ENCODE data around the gene RTEL1.
"Not testable (repeated sequence)": the region's sequence is repeated elsewhere in the genome, so short reads cannot be mapped to it uniquely, and the experiment has no call there.

The RTEL1 gene

DNA sequence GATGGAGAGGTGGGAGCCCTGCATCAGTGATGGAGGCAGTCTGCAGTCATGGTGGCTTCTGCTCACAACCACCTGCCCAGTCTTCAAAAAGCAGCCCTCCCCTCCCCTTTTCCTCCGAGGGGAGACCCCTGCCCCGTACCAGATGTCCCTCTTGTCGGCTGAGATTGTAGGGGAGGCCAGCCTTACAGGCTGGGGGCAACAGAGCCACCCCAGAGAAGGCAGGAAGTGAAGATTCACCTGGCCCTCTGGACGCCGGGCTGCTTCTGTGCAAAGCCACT lies 42.9 kb downstream of the RTEL1 start:
- FAIRE-seq = no peak

DNA sequence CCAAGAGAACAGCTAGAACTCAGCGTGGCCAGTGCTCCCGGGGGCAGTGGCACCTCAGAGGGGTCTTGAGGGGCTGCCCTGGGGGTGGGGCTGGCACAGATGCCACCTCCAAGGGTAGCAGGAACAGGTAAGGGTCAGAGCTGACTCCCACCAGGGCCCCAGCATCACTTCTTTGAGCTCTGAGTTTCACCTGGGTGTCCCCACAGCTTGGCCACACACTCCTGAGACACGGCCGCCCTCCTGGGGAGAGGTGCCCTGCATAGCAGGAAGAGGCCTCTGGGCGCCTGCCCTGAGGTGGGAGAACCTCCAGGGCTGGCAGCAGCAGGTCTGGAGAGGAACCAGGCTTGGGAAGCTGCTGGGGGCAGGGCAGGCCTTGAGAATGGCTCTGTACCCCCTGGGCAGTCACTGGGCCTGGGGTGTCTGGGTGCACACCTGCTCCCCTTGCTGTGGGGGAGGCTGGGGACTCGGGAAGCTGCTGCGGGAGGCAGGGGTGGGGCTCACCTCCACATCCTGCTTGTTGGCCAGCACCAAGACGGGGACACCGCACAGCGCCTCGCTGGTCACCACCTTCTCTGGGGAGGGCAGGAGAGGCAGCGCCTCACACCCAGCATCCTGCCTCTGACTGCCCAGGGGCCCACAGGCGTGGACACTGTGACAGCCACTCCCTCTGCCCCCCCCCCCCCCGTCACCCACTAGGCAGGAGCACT lies 43.4 kb downstream of the RTEL1 start:
- no peak for FAIRE-seq

DNA sequence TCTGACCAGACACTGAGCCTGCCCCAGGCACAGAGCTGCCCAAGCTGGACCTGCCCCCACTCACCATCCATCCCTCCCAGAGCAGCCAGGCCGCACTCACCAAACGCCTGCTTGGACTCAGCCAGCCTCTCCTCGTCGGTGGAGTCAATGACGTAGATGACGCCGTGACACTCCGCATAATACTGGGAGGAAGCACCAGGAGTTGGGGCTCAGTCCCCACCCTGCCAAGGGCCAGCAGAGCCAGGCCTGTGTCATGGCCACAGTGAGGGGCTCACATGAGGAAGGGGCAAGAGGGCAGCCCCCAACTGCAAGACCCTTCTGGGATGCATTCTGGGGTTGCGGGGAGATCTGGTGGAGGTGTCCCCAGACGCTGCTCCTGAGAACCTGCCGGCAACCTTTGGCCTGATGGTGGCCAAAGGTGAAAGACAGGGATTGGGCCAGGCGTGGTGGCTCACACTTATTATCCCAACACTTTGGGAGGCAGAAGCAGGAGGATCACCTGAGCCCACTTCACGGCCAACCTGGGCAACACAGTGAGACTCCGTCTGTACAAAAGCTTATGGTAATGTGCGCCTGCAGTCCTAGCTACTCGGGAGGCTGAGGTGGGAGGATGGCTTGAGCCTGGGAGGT lies 44.0 kb downstream of the RTEL1 start:
- FAIRE-seq = no peak

DNA sequence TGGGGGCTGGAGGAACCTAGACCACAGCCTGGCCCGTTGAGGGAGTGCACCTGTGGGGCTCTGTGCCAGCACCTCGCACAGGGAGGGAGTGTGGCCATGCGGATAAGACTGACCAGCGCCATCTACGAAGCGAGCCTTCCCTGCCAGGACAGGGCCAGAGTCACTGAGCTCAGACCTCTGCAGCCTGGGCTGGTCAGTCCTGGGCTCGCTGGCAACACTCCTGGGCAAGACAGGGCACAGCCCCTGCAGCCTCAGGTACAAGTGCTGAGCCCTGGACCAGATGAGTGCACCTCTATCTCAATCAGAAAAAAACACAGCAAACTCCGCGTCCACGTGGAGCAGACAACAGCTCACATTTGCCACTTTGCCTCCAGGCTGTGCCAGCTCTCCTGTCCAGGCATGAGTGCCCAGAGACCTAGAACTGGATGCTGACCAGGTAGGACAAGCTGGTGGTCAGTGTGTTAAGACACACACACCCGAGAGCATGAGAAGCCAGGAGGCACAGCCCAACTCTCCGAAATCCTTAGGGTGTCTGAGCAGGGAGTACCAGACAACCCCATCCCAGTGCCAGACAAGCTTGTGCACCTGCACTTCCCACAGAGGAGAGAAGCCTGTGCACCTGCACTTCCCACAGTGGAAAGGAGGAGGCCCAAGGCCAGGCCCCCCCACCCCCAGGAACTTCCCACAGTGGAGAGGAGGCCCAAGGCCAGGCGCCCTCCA lies 44.8 kb downstream of the RTEL1 start:
- FAIRE-seq = no peak

DNA sequence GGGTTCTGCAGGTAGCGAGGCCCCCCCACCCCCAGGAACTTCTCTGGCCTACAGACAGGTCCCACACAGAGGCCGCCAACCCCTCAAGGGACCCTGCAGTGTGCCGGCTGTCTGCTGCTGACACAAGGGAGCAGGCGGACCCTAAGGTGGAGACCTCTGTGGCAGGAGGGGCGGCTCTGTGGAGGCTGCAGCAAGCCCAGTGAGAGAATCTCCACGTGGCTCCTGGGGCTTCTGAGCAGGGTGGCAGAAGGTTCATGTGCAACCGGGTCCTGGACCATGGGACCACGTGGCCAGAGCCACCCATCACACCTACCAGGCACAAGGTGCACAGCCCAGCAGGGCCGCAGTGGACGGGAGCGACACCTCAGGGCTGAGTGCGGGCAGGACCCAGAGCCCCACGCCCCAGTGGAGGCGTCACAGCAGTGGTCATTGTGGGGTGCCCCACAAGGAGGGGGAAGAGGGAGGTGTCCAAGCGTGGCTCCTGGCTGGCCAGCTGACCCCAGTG lies 45.4 kb downstream of the RTEL1 start:
- no peak for FAIRE-seq

DNA sequence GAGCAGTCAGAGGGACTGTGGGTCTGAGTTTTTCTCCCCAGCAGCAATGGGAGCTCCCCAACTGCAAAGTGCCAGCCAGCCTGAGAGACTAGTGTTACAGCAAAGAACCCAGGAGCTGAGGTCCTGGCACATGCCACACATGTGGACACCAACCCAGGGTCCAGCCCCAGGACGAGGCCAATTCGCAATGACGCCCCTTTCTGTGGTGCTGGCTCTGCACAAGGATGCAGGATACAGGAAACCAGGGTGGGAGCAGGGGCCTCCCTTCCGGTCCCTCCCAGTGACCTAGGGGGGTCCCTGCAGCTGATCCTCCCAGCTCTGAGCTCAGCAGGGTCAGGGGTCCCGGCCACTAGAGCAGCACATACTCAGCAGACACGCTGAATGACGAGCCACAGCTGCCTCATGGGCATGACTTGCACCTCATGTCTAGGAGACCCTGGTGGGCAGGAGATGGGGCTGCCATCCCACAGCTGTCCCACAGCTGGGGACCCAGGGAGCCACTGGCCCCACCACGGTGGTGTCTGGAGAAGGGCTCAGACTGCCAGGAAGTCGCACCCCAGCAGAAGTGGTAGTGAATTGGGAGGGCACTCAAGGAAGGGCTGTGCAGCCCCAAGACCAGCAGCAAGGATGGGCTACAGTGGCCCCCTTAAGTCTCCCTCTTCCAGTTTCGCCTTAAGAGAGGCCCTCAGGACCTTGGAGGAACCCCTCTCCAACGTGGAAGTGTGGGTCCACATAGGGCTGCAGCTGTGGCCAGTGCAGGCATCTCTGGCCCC lies 46.0 kb downstream of the RTEL1 start:
- no peak for FAIRE-seq

DNA sequence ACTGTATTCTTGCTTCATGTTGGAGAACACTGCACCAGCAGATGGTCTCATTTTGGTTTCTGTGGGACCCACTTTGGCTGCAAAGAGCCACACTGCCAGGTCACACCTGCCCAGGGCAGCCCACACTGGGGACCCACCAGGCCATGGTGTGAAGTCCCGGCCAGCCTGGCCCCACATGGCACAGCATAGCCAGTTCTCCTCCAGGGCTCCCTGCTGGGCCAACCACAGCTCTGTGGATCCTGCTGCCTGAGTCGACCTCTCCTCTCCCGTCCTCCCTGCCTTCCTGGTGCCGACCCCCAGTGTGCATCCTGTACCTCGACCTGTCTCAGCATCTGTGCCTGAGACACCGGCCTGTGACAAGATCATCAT lies 46.6 kb downstream of the RTEL1 start:
- no peak for FAIRE-seq

DNA sequence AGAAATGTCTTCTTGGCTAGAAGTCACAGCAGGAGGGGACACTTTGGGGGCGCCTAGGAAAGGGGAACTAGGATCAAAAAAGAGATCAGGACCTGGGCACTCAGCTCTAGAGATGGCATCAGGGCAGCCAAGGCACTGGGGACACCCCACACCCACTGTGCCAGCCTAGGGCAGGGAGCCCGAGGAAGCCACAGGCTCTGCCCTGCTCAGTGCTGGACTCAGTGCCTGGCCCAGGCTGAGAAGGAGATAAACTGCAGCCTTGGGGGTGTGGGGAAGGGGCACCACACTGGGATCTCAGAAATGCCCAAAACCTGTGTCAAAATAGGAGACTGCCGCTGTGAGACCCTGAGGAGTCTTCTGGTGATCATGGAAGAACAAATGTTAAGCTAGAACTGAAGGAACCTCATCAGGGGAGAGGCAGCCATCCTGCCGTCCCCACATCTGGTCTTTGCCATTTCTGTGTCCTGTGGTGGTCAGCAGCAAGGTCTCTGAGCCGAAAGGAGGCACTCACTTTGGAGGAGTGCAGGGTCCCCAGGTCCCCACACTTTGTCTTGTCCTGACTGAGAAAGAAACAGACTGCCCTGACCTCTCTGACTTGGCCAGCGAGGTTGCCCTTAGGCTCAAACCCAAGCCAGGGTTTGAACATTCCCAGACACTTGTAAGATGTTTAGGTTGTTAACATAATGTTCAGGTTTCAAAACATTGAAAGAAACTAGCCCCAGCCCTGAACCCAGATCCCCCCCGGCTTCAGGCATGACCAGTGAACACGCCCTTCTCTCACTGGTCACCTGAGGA lies 47.3 kb downstream of the RTEL1 start:
- no peak for FAIRE-seq

DNA sequence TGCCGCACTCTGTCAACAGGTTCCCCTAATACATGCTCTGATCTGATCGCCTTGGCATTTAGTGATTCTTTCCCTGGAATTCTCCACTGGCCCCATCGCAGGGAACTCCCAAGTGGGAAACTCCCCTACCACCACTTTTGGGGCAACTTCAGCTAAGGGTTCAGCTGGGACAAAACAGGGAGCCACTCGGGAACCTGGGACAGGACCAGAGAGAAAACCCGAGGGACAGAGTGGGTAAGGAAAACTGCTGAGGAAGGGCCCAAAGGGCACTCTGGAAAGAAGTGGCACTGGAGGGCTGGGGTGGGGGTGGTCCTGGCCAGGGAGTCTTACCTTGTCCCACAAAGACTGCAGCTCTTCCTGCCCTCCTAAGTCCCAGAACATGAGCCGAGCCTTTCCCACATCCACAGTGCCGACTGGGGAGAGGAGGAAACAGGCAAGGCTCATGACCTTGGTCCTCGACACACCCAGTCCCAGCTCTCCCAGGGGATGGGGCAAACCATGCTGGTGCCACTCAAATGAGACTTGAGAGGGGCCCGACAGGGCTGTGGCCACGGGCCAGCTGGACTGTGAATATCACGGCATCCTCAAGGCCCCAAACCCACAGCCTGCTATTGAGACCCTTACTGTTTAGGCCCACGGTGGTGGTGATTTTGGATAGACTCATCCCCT lies 48.0 kb downstream of the RTEL1 start:
- no peak for FAIRE-seq

DNA sequence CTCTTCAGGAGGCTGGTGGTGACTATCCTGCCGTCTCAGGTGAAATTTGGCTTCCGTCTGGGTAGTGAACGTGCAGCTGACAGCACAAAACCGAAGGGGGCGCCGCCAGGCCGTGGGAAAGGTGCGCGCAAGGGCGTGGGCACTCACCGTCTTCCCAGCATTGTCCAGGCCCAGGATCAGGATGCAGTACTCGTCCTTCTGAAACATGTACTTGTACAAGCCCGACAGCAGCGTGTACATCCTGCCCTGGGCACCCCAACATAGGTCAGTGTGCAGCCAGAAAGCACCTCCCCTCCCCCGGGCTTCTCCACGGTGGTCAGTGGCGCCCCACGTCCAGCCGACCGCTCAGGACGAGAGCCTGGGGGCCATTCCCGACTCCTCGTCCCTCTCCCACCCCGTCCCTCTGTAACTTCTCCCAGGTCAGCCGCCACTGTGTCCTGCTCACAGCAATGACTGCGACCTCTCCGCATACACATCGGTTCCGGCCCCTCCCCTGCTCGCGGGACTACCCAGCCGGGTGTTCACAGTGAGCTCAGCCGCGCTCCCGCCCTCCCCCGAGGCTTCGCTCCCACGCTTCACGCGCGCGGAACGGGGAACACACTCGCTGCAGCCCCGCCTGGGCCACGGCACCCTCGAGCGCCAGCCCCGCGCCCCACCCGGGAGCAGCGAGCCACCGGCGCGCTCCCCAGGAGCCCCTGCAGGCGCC lies 48.9 kb downstream of the RTEL1 start:
- no peak for FAIRE-seq

DNA sequence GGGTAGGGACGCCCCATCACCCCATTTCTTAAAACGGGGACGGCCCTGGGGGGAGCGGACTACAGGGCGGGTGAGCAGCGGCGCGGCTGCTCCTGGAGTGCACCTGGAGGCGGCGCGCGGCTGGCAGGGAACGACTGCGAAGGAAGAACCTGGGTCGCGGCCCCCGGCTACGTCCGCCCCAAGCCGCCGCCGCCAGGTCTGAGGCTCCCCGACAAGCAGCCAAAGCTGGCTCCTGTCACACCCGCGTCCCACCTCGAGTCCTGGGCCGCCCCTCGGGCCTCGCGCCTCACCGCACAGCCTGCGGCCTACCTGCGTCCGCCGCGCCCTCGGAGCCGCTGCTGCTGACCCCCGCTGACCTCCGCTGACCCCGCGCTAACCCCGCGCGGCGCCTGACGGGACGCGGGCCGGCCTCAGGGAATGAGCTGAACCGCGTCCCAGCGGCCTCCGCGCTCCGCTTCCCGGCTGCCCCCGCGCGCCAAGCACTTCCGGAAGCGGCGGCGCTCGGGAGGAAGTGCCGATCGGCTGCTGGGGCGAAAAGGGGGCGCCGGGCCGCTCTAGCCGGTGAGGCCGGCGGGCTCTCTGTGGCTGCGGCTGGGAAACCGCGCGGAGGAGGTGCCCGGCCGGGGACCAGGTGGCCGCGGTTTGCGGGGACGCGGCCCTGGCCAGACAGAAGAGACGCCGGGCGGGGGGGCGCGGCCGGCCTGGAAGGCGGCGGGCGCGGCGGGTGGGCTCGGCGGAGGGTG lies 49.6 kb downstream of the RTEL1 start, which contains the start of the genes ARFRP1 and ZGPAT:
Gene ARFRP1, minus strand, starts transcription at position 419 of the 743 bp plus-strand sequence. CDS start 885 bp downstream, outside the sequence.
Gene ZGPAT, plus strand, starts transcription at position 482 of the 743 bp plus-strand sequence. CDS start 542 bp downstream, outside the sequence.
- no peak for FAIRE-seq

DNA sequence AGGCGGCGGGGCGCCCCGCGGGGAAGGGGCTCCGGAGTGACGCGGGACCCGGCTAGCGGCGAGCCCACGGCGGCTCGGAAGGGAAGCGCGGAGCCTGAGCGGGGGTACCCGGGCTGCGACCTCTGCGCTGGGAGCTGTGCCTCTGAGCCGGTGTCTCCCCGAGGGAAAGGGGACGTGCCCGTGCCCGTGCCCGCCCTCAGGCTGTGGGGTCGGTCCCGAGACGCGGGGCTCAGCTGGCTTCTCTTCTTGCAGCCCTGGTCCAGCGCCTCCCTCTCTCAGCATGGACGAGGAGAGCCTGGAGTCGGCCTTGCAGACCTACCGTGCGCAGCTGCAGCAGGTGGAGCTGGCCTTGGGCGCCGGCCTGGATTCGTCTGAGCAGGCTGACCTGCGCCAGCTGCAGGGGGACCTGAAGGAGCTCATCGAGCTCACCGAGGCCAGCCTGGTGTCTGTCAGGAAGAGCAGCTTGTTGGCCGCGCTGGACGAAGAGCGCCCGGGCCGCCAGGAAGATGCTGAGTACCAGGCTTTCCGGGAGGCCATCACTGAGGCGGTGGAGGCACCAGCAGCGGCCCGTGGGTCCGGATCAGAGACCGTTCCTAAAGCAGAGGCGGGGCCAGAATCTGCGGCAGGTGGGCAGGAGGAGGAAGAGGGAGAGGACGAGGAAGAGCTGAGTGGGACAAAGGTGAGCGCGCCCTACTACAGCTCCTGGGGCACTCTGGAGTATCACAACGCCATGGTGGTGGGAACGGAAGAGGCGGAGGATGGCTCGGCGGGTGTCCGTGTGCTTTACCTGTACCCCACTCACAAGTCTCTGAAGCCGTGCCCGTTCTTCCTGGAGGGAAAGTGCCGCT lies 50.4 kb downstream of the RTEL1 start:
- no peak for FAIRE-seq

DNA sequence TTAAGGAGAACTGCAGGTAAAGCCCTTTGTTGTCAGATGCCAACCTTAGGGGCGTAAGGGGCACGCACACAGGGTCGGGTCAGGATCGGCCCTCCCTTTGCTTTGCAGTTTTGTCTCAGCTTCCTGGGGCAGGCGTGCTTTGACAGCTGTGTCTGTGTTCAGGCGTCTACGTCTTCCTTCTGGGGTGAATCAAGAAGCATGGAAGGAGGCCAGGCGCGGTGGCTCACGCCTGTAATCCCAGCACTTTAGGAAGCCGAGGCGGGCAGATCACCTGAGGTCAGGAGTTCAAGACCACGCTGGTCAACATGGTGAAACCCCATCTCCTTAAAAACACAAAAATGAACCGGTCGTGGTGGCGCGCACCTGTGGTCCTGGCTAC lies 51.0 kb downstream of the RTEL1 start:
- FAIRE-seq = no peak

DNA sequence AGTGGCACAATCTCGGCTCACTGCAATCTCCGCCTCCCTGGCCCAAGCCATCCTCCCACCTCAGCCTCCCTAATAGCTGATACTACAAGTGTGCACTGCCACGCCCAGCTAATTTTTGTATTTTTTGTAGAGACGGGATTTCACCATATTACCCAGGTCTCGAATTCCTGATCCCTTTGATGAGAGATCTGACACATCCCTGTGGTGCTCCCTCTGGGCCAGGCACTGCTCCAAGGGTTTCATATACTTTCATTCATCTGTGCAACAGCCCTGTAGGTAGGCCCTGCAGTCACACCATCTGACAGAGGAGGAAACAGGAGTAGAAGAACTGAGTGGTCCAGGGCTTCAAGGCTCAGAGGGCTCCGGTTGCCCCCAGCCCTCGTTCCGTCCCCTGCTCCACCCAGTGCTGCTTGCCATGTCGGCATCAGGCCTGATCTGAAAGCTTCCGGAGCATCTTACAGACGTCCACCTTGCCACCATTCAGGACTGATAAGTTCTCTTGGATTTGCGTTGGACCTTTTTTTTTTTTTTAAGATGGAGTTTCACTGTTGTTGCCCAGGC lies 53.1 kb downstream of the RTEL1 start:
- FAIRE-seq = no peak

DNA sequence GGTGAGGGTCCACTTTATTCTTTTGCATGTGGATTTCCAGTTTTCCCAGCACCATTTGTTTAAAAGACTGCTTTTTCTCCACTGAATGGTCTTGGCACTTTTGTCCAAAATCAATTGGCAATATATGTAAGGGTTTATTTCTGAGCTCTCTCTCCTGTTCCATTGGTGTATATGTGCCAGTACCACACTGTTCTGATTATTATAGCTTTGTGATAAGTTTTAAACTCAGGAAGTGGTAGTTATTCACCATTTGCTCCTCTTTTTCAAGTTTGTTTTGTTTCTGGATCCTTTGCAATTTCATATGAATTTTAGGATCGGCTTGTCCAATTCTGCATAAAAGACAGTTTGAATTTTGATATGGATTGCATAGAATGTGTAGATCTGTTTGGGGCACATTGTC lies 54.1 kb downstream of the RTEL1 start:
- FAIRE-seq = no peak

DNA sequence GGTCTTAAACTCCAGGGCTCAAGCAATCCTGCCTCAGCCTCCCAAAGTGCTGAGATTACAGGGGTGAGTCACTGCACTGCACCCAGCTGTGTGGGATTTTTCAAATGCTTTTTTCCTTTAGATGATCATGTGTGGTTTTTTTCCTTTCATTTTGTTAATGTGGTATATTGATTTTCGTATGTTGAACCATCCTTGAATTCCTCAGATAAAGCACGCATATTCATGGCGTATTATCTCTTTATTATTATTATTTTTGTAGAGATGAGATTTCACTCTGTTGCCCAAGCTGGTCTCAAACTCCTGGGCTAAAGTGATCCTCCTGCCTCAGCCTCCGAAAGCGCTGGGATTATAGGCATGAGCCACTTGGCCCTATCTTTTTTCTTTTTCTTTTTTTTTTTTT lies 56.7 kb downstream of the RTEL1 start:
- no peak for FAIRE-seq

DNA sequence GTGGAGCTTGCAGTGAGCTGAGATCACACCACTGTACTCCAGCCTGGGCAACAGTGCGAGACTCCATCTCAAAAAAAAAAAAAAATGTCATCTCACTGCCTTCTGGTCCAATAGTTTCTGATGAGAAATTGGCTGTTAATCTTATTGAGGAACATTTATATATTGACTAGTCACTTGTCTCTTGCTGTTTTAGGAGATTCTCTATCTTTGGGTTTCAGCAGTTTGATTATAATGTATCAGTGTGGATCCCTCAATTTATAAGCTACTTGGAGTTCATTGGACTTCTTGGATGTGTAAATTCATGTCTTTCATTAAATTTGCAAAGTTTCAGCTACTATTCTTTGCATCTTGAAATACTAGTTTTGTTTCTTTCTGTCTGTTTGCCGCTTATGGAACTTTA lies 60.9 kb downstream of the RTEL1 start:
- FAIRE-seq = no peak

DNA sequence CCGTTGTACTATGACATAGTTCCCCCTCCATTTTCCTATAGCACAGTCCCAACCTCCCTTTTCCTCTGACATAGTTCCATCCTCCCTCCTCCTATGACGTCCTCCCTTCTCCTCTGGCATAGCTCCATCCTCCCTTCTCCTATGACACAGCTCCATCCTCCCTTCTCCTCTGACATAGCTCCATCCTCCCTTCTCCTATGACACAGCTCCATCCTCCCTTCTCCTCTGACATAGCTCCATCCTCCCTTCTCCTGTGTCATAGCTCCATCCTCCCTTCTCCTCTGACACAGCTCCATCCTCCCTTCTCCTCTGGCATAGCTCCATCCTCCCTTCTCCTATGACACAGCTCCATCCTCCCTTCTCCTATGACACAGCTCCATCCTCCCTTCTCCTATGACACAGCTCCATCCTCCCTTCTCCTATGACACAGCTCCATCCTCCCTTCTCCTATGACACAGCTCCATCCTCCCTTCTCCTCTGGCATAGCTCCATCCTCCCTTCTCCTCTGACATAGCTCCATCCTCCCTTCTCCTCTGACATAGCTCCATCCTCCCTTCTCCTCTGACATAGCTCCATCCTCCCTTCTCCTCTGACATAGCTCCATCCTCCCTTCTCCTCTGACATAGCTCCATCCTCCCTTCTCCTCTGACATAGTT lies 65.0 kb downstream of the RTEL1 start:
- FAIRE-seq = not testable (repeated sequence)
